ENCODE measurements around the gene FOXR2.

- TF ChIP-seq POLR2A (IDR thresholded peaks at IDR 0.05; ENCODE audit: extremely low read depth, insufficient read length) (no peak), CTCF (IDR thresholded peaks at IDR 0.05; ENCODE audit: low read depth, low read length) (no peak)
These were observed 36.7 kb downstream of the FOXR2 start for GRCh38 chrX:55659931-55660330.

Measured in NB4 (cell line).